ENCODE measurements around the gene SPATA20.
A peak's percentile ranks its signal among the peaks of the same experiment; 100 is the strongest.

The SPATA20 gene

DNA sequence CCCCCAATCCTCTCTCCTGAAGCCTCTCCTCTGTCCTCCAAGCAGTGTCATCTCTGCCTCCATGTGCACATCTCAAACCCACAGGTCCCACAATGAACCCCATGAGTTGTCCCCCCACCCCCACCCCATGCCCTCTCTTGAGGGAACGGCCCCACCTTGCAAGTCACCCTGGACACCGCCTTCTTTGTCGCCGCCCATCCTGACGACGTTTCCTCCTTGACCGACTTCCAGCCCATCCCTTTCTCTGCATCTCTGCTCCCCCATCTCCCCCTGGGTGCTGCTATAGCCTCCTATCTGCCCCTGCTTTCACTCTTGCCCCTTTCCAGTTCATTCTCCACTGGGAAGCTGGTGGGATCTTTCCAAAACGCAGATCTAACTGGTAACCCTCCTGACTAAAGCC is 1.7 kb upstream of the SPATA20 start:
- Histone ChIP-seq H3K79me2 (ENCODE audit: low read length) (no peaks in the 10 kb centered on the region), H3K27ac (ENCODE audit: low read length) (no peak overlapping the region), H2AFZ (ENCODE audit: low read length) (no peak overlapping the region), H3K4me3 (ENCODE audit: low read length) (no peak overlapping the region), H3K9me2 (replicated peaks; ENCODE audit: insufficient read depth, low read length) (no peaks in the 10 kb centered on the region), H3F3A (ENCODE audit: insufficient read depth, low read length) (no peaks in the 10 kb centered on the region), H3K4me2 (ENCODE audit: low read depth, low read length) (no peak overlapping the region), H4K20me1 (ENCODE audit: insufficient read depth, low read length) (no peaks in the 10 kb centered on the region), H3K9ac (ENCODE audit: low read length) (no peak overlapping the region), H3K9me3 (replicated peaks; ENCODE audit: insufficient read depth, low read length) (no peaks in the 10 kb centered on the region), H3K4me1 (ENCODE audit: low read length) (peaks cover 13% of the 10 kb centered on the region), H3K36me3 (replicated peaks; ENCODE audit: insufficient read depth, low read length) (no peaks in the 10 kb centered on the region), H3K27me3 (replicated peaks; ENCODE audit: insufficient read depth, low read length) (no peaks in the 10 kb centered on the region; the same call in 1 of the 2 replicates)
- DNase-seq, result no peak
- TF ChIP-seq EZH2phosphoT487 (IDR thresholded peaks at IDR 0.05; ENCODE audit: low read length) (no peak), EZH2 (optimal IDR thresholded peaks at IDR 0.05; ENCODE audit: low read depth, low read length) (no peak)
- TF ChIP-seq, protein P1, sequence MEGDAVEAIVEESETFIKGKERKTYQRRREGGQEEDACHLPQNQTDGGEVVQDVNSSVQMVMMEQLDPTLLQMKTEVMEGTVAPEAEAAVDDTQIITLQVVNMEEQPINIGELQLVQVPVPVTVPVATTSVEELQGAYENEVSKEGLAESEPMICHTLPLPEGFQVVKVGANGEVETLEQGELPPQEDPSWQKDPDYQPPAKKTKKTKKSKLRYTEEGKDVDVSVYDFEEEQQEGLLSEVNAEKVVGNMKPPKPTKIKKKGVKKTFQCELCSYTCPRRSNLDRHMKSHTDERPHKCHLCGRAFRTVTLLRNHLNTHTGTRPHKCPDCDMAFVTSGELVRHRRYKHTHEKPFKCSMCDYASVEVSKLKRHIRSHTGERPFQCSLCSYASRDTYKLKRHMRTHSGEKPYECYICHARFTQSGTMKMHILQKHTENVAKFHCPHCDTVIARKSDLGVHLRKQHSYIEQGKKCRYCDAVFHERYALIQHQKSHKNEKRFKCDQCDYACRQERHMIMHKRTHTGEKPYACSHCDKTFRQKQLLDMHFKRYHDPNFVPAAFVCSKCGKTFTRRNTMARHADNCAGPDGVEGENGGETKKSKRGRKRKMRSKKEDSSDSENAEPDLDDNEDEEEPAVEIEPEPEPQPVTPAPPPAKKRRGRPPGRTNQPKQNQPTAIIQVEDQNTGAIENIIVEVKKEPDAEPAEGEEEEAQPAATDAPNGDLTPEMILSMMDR (IDR thresholded peaks at IDR 0.05; ENCODE audit: low read length), result no peak

DNA sequence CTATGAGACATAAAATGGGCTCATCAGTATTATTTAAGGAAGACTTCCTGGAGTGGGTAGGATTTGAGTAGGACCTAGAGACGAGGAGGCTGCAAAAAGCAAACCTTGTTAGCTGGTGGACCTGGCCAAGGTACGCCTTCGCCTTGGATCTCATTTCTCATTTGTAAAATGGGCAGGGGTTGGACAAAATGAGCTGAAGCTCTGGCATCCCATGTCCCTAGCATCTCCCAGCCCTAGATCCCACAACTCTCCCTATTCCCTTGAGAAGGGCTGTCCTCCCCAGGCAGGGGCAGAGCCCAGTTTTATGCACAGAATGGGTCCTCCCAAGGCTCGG is 306 bp upstream of the SPATA20 start:
- H2AFZ ChIP-seq (ENCODE audit: low read length), result no peak overlapping the region
- no peak for TF ChIP-seq EZH2phosphoT487 (IDR thresholded peaks at IDR 0.05; ENCODE audit: low read length)
- TF ChIP-seq, protein P1 (IDR thresholded peaks at IDR 0.05; ENCODE audit: low read length), result no peak
- no peak for TF ChIP-seq EZH2 (optimal IDR thresholded peaks at IDR 0.05; ENCODE audit: low read depth, low read length)
- no peaks in the 10 kb centered on the region; the same call in 1 of the 2 replicates for H3K27me3 ChIP-seq (replicated peaks; ENCODE audit: insufficient read depth, low read length)
- peak overlapping the region; percentile 95; the same call in 1 of the 2 replicates for H3K4me2 ChIP-seq (ENCODE audit: low read depth, low read length)
- H3K9me2 ChIP-seq (replicated peaks; ENCODE audit: insufficient read depth, low read length), result no peaks in the 10 kb centered on the region
- no peaks in the 10 kb centered on the region for H4K20me1 ChIP-seq (ENCODE audit: insufficient read depth, low read length)
- H3F3A ChIP-seq (ENCODE audit: insufficient read depth, low read length), result no peaks in the 10 kb centered on the region
- H3K4me3 ChIP-seq (ENCODE audit: low read length), result no peak overlapping the region; the same call in 1 of the 2 replicates
- no peak overlapping the region for H3K27ac ChIP-seq (ENCODE audit: low read length)
- DNase-seq, result no peak
- H3K9ac ChIP-seq (ENCODE audit: low read length), result no peak overlapping the region
- H3K9me3 ChIP-seq (replicated peaks; ENCODE audit: insufficient read depth, low read length), result no peaks in the 10 kb centered on the region
- peaks cover 13% of the 10 kb centered on the region for H3K4me1 ChIP-seq (ENCODE audit: low read length)
- H3K36me3 ChIP-seq (replicated peaks; ENCODE audit: insufficient read depth, low read length), result no peaks in the 10 kb centered on the region
- H3K79me2 ChIP-seq (ENCODE audit: low read length), result no peaks in the 10 kb centered on the region

DNA sequence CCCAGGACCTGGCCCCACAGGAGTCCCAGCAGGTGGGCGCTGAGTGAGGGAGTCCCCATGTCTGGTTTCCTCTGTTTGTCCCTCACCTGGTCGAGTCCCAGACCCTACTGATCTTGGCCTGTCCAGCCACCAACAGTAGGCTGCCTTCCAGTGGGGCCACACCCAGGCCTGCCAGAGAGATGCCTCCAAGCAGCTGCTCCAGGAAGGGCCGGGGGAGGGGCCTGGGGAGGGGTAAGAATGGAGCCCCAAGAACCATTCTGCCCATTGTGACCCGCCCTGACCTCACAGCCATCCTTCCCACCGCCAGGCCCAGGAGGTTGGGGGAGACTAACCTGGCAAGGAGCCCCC is 736 bp downstream of the SPATA20 start:
- Histone ChIP-seq H3K27ac (ENCODE audit: low read length) (no peak overlapping the region), H3K9me3 (replicated peaks; ENCODE audit: insufficient read depth, low read length) (no peaks in the 10 kb centered on the region), H3K9ac (ENCODE audit: low read length) (peak overlapping the region; percentile 64; the same call in 1 of the 2 replicates), H2AFZ (ENCODE audit: low read length) (peak overlapping the region; percentile 63), H3K27me3 (replicated peaks; ENCODE audit: insufficient read depth, low read length) (no peaks in the 10 kb centered on the region; the same call in 1 of the 2 replicates), H4K20me1 (ENCODE audit: insufficient read depth, low read length) (no peaks in the 10 kb centered on the region), H3F3A (ENCODE audit: insufficient read depth, low read length) (no peaks in the 10 kb centered on the region), H3K4me3 (ENCODE audit: low read length) (peak overlapping the region; percentile 66), H3K4me2 (ENCODE audit: low read depth, low read length) (peak overlapping the region; percentile 95), H3K9me2 (replicated peaks; ENCODE audit: insufficient read depth, low read length) (no peaks in the 10 kb centered on the region), H3K36me3 (replicated peaks; ENCODE audit: insufficient read depth, low read length) (no peaks in the 10 kb centered on the region), H3K79me2 (ENCODE audit: low read length) (no peaks in the 10 kb centered on the region), H3K4me1 (ENCODE audit: low read length) (peaks cover 9% of the 10 kb centered on the region)
- TF ChIP-seq, protein P1 (IDR thresholded peaks at IDR 0.05; ENCODE audit: low read length), result no peak
- no peak for TF ChIP-seq EZH2phosphoT487 (IDR thresholded peaks at IDR 0.05; ENCODE audit: low read length)
- no peak for TF ChIP-seq EZH2 (optimal IDR thresholded peaks at IDR 0.05; ENCODE audit: low read depth, low read length)
- DNase-seq, result no peak

Data from MM.1S (cell line).